GM10847 (cell line): ENCODE measurements around the gene ACP3.

Experiments used
- POLR2A ChIP-seq: IDR thresholded peaks from 2 replicates; pipeline ENCODE4 v1.6.1; 2011; ENCODE audit not compliant: insufficient read length; ENCODE audit errors: extremely low read depth

The ACP3 gene

GRCh38 chr3:132347811-132348210 is 30.6 kb downstream of the ACP3 start:
- TF ChIP-seq POLR2A, result no peak

DNA sequence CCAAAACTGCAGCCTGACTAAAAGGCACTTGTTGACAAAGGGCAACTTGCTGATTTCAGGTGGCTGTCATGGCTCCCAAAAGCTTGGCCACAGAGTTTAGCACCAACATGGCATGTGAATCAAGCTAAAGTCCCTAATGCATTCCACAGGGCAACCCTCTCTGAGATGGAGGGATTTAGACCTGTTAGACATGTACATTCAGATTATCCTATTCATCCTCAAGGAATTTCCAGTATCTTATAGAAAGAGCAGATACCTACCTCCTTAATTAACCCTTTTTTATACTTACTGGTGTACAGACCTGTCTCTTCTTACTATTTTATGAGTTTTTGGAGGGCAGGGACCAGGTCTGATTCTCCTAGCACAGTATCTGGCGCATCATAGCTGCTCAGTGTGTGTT is 31.3 kb downstream of the ACP3 start:
- no peak for TF ChIP-seq POLR2A

GRCh38 chr3:132350814-132351213 is 33.6 kb downstream of the ACP3 start:
- no peak for TF ChIP-seq POLR2A

DNA sequence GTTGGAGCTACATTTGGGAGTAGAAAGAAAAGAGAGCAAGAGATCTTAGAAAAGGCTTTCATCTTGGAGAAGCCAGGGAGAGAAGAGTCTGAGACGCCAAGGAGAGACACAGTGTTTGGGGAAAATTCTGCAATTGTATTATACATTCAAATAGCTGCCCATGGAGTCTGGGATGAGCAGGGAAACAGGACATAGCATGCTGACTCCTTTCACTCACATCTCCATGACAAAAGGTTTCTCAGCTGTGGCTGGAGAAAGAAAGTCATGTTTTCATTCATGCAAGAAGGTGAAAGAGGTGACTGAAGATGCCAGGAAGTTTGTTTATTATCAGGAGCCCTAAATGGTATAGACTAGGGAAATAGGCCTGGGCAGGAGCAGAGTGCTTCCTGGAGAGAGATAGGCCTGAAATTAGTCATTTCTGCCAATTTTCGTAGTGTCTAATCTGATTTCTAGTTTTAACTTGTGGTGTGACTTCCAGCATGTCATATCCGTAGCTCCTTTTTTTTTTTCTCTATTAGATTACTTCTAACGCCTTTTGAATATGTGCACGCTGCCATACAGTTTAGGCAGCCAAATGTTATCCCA is 34.1 kb downstream of the ACP3 start:
- TF ChIP-seq POLR2A, result no peak

- TF ChIP-seq POLR2A, result no peak
These were observed 35.4 kb downstream of the ACP3 start for GRCh38 chr3:132352556-132353143.

GRCh38 chr3:132354916-132355702 is 37.9 kb downstream of the ACP3 start:
- no peak for TF ChIP-seq POLR2A

- no peak for TF ChIP-seq POLR2A
These were observed 39.4 kb downstream of the ACP3 start for GRCh38 chr3:132356568-132356967.

DNA sequence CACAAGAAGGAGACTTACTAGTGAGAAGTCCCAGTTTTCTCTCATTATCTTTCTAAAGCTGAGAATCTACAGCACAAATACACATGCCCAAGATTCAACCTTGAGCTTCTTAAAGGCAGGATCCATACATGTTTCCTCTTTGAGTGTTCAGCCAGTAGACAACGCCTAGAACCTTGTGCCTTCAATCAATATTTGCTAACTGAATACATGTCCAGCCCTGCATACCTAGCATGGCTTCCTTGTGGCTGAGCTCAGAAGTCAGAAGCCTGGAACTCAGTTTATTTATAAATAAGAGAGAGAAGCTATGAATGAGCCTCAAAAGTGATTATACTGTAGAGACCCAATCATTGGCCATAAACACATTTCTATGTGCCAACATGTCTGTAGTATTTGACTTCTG is 43.5 kb downstream of the ACP3 start:
- TF ChIP-seq POLR2A, result no peak

GRCh38 chr3:132362329-132362728 is 45.1 kb downstream of the ACP3 start:
- no peak for TF ChIP-seq POLR2A

GRCh38 chr3:132368515-132368914 is 51.3 kb downstream of the ACP3 start:
- TF ChIP-seq POLR2A, result no peak

GRCh38 chr3:132368962-132369361 is 51.8 kb downstream of the ACP3 start:
- TF ChIP-seq POLR2A, result no peak

- TF ChIP-seq POLR2A, result no peak
These were observed 61.0 kb downstream of the ACP3 start for GRCh38 chr3:132378048-132378762.

GRCh38 chr3:132378846-132379245 is 61.6 kb downstream of the ACP3 start:
- TF ChIP-seq POLR2A, result no peak

- TF ChIP-seq POLR2A, result no peak
These were observed 63.7 kb downstream of the ACP3 start for GRCh38 chr3:132380920-132381319.

DNA sequence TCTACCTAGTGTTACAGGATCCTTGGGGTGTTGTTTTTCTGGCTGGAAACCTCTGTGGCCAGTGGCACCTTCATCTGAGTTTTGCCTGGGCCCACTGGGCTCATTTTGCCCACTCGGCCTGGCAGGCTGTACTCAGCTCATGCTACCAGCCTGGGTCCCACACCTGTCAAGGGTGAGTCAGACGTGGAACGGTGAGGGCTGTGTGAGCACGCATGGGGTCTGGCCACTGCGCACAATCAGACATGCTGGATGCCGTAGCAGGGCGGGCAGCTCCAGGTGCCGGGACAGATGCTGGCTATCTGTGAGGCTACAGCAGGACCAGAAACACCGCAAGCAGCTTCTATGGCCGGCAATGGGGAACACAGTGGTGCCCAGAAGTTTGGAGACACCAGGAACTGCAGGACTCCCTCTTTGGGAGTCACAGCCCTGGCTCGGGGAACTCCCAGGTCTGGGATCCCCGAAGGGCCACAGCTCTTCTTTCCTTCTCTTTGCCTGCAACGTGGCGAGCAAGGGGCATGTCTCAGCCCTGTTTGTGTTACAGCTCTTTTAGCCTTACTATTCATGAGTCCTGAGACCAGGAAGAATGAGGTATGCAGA is 64.2 kb downstream of the ACP3 start:
- no peak for TF ChIP-seq POLR2A
